ENCODE data around the gene TMEM176B.

The TMEM176B gene

DNA sequence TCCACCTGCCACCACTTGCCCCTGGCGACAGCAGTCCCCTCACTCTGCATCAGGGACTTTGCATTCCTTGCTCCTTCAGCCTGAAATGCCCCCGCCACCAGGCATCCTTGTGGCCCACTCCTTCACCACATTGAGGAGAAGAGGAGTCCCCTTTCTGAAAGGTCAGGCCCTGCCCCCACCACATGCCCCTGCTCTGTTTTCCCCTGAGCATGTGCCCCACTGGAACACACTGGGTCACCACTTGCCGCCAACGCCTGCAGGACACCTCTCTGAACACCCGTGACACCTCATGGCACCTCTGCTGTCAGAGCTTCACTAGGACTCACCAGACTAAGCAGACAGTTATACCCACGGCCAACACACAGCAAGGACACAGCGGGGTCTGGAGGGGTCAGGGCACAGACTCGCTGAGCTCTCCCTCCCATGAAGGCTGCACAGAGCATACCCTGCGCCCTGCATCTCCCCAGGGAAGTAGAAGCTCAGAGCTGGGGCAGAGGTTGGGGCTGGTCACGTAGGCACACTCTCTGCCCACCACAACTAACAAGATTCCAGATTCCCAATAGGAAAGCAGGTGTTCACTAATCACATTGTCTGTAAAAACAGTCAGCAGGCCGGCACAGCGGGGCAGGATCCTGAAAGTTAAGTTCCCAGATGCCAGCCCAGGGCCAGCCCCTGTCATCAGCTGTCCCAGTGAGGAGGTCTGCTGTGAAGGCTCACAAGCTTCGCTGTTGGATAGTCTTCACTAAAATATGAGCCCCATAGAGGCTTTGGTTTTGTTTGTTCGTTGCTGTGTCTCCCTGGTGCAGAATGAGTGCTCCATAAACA lies 46.3 kb upstream of the TMEM176B start:
- Histone ChIP-seq H3K4me3 (ENCODE audit: low read depth in 1 of 2, low read length in 1 of 2) (no peak overlapping the region), H3K27me3 (peaks cover 4% of the 10 kb centered on the region), H3K27ac (no peak overlapping the region), H3K36me3 (no peaks in the 10 kb centered on the region), H3K4me1 (ENCODE audit: control insufficient read depth in 1 of 2, insufficient read depth in 1 of 2, low read depth in 1 of 2, low read length in 1 of 2) (peaks cover 6% of the 10 kb centered on the region in 2 experiments), H3K9me3 (no peaks in the 10 kb centered on the region)
- TF ChIP-seq, protein P1, sequence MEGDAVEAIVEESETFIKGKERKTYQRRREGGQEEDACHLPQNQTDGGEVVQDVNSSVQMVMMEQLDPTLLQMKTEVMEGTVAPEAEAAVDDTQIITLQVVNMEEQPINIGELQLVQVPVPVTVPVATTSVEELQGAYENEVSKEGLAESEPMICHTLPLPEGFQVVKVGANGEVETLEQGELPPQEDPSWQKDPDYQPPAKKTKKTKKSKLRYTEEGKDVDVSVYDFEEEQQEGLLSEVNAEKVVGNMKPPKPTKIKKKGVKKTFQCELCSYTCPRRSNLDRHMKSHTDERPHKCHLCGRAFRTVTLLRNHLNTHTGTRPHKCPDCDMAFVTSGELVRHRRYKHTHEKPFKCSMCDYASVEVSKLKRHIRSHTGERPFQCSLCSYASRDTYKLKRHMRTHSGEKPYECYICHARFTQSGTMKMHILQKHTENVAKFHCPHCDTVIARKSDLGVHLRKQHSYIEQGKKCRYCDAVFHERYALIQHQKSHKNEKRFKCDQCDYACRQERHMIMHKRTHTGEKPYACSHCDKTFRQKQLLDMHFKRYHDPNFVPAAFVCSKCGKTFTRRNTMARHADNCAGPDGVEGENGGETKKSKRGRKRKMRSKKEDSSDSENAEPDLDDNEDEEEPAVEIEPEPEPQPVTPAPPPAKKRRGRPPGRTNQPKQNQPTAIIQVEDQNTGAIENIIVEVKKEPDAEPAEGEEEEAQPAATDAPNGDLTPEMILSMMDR (IDR thresholded peaks at IDR 0.05) = no peak

DNA sequence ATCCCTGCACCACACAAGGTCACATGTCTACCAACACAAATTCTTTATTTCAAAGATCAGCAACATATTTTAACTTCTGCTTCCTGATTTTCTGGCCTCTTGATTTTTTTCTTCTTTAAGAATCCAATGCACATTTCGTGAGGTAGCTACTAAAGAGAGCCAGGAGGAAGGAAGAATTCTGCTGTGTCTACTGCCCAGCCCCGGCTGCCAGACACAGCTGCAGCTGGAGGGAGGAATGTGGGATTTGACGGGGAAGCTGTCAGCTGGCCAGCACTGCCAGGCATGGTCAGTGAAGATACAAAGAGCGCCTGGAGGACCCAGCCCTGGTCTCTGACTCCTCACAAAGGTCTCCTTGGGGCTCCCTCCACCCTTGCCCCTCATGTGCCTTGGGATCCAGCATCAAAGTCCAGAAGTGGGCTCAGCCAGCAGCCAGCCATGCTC lies 45.3 kb upstream of the TMEM176B start:
- Histone ChIP-seq H3K9me3 (no peaks in the 10 kb centered on the region), H3K4me1 (ENCODE audit: control insufficient read depth in 1 of 2, insufficient read depth in 1 of 2, low read depth in 1 of 2, low read length in 1 of 2) (no peaks in the 10 kb centered on the region), H3K4me3 (ENCODE audit: low read depth in 1 of 2, low read length in 1 of 2) (no peak overlapping the region), H3K27ac (no peak overlapping the region), H3K27me3 (peaks cover 4% of the 10 kb centered on the region), H3K36me3 (no peaks in the 10 kb centered on the region)
- TF ChIP-seq, protein P1 (IDR thresholded peaks at IDR 0.05) = no peak

DNA sequence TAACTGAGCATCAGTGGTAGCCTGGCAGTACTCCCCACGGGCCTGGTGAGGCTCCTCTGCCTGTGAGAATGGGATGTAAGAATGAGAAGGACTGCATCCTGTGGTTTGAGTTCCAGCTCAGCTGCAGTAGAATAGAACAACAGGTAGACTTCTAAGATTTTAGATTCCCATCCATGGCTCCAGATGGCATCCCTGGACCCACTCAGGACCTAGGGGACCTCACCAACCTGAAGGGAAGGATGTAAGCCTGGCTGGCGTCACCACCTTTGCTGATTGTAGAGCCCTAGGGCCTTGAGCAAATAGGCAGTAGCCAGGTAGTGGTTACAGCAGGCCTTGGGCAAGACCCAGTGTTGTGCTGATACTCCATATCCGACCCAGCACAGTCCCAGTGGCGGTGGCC lies 42.6 kb upstream of the TMEM176B start:
- no peak overlapping the region for H3K4me3 ChIP-seq (ENCODE audit: low read depth in 1 of 2, low read length in 1 of 2)
- no peaks in the 10 kb centered on the region for H3K36me3 ChIP-seq
- no peak overlapping the region for H3K27ac ChIP-seq
- no peaks in the 10 kb centered on the region for H3K27me3 ChIP-seq
- no peaks in the 10 kb centered on the region for H3K9me3 ChIP-seq
- TF ChIP-seq, protein P1 (IDR thresholded peaks at IDR 0.05) = no peak
- H3K4me1 ChIP-seq (ENCODE audit: control insufficient read depth in 1 of 2, insufficient read depth in 1 of 2, low read depth in 1 of 2, low read length in 1 of 2) = no peaks in the 10 kb centered on the region

DNA sequence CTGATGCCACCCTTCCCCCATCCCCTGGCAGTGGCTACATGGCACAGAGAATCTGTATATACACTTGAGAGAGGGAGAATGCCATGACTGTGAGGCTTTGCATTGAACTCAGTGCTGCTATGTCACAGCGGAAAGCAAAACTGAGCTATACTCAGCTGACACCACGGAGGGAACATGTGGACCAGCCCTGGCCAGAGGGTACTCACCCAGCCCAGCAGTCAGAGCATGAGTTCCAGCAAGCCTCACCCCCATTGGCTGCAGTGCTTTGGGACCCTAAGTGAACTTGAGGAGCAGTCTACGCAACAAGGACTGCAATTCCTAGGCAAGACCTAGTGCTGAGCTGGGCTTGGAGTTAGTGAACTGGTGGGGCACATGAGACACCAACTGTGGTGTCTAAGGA lies 41.9 kb upstream of the TMEM176B start:
- H3K27me3 ChIP-seq = no peaks in the 10 kb centered on the region
- TF ChIP-seq, protein P1 (IDR thresholded peaks at IDR 0.05) = no peak
- no peaks in the 10 kb centered on the region for H3K36me3 ChIP-seq

DNA sequence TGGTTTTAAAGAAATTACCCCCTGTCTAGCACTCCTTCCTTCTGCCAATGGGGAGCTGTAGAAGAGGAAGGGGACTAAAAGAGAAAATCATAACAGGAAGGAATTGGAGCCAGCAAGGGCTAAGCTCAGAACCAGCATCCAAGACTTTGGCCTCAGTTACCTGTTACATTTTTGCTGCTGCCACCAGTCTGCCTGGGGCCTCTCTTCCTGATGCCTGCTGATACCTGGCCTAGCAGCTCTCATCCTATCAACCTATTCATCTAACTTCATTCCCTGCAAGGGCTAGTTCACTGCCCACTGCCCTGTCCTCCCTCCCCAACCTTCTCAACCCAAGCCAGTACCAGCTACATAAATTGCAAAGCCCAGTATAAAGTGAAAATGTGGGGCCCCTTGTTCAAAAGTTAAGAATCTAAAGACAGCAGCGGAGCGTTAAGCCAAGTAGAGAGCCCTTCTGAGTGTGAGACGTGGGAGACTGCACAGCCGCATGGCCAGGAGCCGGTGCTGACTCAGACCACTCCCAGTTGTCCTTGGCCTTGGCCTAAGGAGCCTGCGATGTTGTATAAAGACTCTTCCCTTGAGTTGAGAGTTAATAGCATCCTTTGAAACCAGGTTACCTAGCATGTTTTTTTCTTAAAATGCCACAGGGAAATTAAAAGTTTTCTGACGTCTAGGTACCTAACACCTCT lies 38.9 kb upstream of the TMEM176B start:
- H3K4me3 ChIP-seq (ENCODE audit: low read depth in 1 of 2, low read length in 1 of 2) = no peak overlapping the region
- H3K36me3 ChIP-seq = no peaks in the 10 kb centered on the region
- H3K4me1 ChIP-seq (ENCODE audit: control insufficient read depth in 1 of 2, insufficient read depth in 1 of 2, low read depth in 1 of 2, low read length in 1 of 2) = no peaks in the 10 kb centered on the region
- H3K9me3 ChIP-seq = no peaks in the 10 kb centered on the region
- TF ChIP-seq, protein P1 (IDR thresholded peaks at IDR 0.05) = no peak
- H3K27me3 ChIP-seq = peaks cover 11% of the 10 kb centered on the region
- H3K27ac ChIP-seq = no peak overlapping the region

More for the DNA sequence above, 41.9 kb upstream of the TMEM176B start:
- Histone ChIP-seq H3K9me3 (no peaks in the 10 kb centered on the region), H3K4me1 (ENCODE audit: control insufficient read depth in 1 of 2, insufficient read depth in 1 of 2, low read depth in 1 of 2, low read length in 1 of 2) (no peaks in the 10 kb centered on the region), H3K27ac (no peak overlapping the region), H3K4me3 (ENCODE audit: low read depth in 1 of 2, low read length in 1 of 2) (no peak overlapping the region)

Measured in neutrophil (primary cell).